ENCODE results near the gene APOL1. TPM values are rescaled to one million over a fixed set of nuclear protein-coding genes. Genes with fewer than 3 reads are reported as not detected.

Gene APOL1
- polyA plus RNA-seq, 1 of the 3 experiments (the other 2 are of a cell fraction): 0.56 TPM

DNA sequence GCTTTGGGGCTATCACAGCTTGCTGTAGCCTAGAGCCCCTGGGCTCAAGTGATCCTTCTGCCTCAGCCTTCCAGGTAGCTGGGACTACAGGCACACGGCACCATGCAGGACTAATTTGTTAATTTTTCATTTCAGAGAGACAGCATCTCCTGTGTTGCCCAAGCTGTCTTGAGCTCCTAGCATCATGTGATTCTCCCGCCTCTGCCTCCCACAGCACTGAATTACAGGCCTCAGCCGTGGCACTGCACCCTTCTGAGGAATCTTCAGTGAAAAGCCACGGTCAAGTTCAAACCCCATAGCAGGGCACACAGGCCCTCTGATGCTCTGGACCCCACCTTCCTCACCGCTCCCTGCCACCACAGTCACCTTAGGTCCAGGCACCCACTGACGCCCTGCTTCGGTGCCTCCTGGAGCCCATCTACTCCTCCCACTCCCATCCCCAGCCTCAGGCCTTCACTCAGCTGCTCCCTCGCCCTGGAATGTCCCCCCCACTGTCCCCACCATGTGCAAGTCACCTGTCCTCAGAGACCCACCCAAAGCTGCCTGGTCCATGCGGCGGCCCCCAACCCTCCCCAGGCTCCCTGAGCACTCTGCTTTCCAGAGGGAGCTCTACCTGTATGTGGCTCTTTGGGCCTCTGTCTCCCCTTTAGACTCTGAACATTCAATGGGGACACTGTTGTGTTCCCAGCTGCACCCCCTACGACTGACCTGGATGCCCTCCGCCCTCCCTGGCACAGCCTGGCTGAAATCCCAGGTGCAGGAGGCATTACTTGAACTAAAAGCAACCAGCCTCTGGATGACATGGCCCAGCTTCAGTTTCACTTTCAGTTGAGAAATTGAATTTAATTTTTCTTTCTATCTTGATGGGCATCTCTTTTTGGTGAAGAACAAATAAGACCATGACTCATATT lies 15.2 kb upstream of the APOL1 start (continued):
- TF ChIP-seq RXRA (IDR thresholded peaks at IDR 0.05; ENCODE audit: borderline replicate concordance, low read depth) (no peak), JUND (IDR thresholded peaks at IDR 0.05) (no peak), TEAD4 (IDR thresholded peaks at IDR 0.05; ENCODE audit: borderline replicate concordance, insufficient read depth) (no peak), RCOR1 (IDR thresholded peaks at IDR 0.05; ENCODE audit: low read length) (no peak), RFX5 (IDR thresholded peaks at IDR 0.05; ENCODE audit: low read length) (no peak), FOXJ3 (CRISPR knock-in tag; IDR thresholded peaks at IDR 0.05) (no peak)

GRCh38 chr22:36238373-36239149 lies 14.4 kb upstream of the APOL1 start:
- DNase-seq: peak; percentile 36
- peak overlapping the region; percentile 82; the same call in 1 of the 2 replicates for H2AFZ ChIP-seq (ENCODE audit: low read depth)
- peak overlapping the region; percentile 67 for H3K9ac ChIP-seq
- H3K27ac ChIP-seq (ENCODE audit: low read depth in 2 of 2, low read length in 1 of 2): peak overlapping the region; percentile 79 to 91
- no peaks in the 10 kb centered on the region for H4K20me1 ChIP-seq (ENCODE audit: insufficient read depth)
- H3K27me3 ChIP-seq (ENCODE audit: insufficient read depth): no peaks in the 10 kb centered on the region
- H3K79me2 ChIP-seq (ENCODE audit: insufficient read depth): peaks cover 19% of the 10 kb centered on the region
- peaks cover 0 to 5% of the 10 kb centered on the region in 2 experiments for H3K36me3 ChIP-seq (replicated peaks in 1 of 2; ENCODE audit: control insufficient read depth in 1 of 2, insufficient read depth in 2 of 2, low read length in 1 of 2)
- TF ChIP-seq RFX5 (IDR thresholded peaks at IDR 0.05; ENCODE audit: low read length) (no peak), EZH2phosphoT487 (IDR thresholded peaks at IDR 0.05; ENCODE audit: borderline replicate concordance, low read depth) (no peak), GATA2 (CRISPR knock-in tag; IDR thresholded peaks at IDR 0.05) (no peak), NRF1 (IDR thresholded peaks at IDR 0.05; ENCODE audit: low read depth, low read length) (no peak), TAF1 (IDR thresholded peaks at IDR 0.05; ENCODE audit: borderline replicate concordance, low read depth, low read length) (no peak), IRF3 (IDR thresholded peaks at IDR 0.05; ENCODE audit: low read depth, low read length) (no peak), RAD21 (IDR thresholded peaks at IDR 0.05; ENCODE audit: low read length) (no peak), FOXJ3 (CRISPR knock-in tag; IDR thresholded peaks at IDR 0.05) (no peak), TEAD4 (IDR thresholded peaks at IDR 0.05; ENCODE audit: borderline replicate concordance, insufficient read depth) (no peak), EP300 (IDR thresholded peaks at IDR 0.05; ENCODE audit: borderline replicate concordance in 1 of 2, low read depth in 1 of 2, low read length in 1 of 2) (no peak), YY1 (IDR thresholded peaks at IDR 0.05; ENCODE audit: low read depth) (no peak), SIN3A (IDR thresholded peaks at IDR 0.05; ENCODE audit: borderline replicate concordance, low read depth, low read length) (no peak), USF1 (IDR thresholded peaks at IDR 0.05; ENCODE audit: borderline replicate concordance, low read depth) (no peak), REST (IDR thresholded peaks at IDR 0.05; ENCODE audit: low read depth, low read length) (no peak), SMC3 (IDR thresholded peaks at IDR 0.05; ENCODE audit: low read depth, low read length) (no peak), MXI1 (IDR thresholded peaks at IDR 0.05; ENCODE audit: low read depth, low read length) (no peak)
- TF ChIP-seq, protein P1, sequence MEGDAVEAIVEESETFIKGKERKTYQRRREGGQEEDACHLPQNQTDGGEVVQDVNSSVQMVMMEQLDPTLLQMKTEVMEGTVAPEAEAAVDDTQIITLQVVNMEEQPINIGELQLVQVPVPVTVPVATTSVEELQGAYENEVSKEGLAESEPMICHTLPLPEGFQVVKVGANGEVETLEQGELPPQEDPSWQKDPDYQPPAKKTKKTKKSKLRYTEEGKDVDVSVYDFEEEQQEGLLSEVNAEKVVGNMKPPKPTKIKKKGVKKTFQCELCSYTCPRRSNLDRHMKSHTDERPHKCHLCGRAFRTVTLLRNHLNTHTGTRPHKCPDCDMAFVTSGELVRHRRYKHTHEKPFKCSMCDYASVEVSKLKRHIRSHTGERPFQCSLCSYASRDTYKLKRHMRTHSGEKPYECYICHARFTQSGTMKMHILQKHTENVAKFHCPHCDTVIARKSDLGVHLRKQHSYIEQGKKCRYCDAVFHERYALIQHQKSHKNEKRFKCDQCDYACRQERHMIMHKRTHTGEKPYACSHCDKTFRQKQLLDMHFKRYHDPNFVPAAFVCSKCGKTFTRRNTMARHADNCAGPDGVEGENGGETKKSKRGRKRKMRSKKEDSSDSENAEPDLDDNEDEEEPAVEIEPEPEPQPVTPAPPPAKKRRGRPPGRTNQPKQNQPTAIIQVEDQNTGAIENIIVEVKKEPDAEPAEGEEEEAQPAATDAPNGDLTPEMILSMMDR (IDR thresholded peaks at IDR 0.05): no peak
- H3K9me3 ChIP-seq: no peaks in the 10 kb centered on the region
- WGBS (ENCODE audit: low lambda C conversion rate): 8% methylated on average over 5 of the region's 5 CpGs
- peak overlapping the region; percentile 61 to 79 for H3K4me3 ChIP-seq (ENCODE audit: low read depth in 2 of 2, low read length in 1 of 2)
- H3K4me2 ChIP-seq: peak overlapping the region; percentile 94
- ChIA-PET POLR2A (interaction anchor here (0.6 to 2.4 kb wide), 4 partner anchors 15 to 882 kb away, joined by 3 to 11 read pairs (median 4); partner anchors contain the start of gene APOL1), CTCF (interaction anchor here (0.6 to 5.0 kb wide), 21 partner anchors 12 to 235 kb away, joined by 3 to 30 read pairs (median 4); partner anchors contain the start of gene APOL4)
- H3K4me1 ChIP-seq (ENCODE audit: control insufficient read depth in 1 of 2, insufficient read depth in 2 of 2, low read depth in 1 of 2, low read length in 1 of 2): peaks cover 10 to 25% of the 10 kb centered on the region in 2 experiments; a peak in 1 of 4 replicates
- peaks cover 7% of the 10 kb centered on the region for H3F3A ChIP-seq (replicated peaks; ENCODE audit: insufficient read depth)
- no peaks in the 10 kb centered on the region for H3K9me2 ChIP-seq
